ENCODE measurements around the gene SLX4IP. TPM values are rescaled to one million over a fixed set of nuclear protein-coding genes. Genes with fewer than 3 reads are reported as not detected.

The SLX4IP gene
- total and polyA plus RNA-seq, 8 donors, result 1.00 to 4.6 (median 2.6) TPM

DNA sequence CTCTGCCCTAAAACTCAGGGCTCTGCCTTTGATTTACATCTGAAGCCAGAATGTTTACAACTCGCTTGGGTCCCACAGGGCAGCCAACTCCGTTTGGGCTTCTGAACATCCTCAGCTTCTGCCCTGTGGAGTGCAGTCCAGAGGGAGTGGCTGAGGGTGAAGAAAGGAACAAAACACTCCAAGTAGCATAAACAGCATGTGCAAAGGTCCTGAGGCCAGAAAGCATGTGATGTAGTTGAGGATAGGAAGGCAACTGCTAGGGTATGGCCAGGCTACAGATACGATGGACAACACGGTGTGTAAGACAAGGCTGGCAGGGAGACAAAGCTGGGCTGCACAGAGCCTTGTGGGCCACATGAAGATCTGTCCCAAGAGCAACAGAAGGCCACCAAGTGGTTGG lies 226.2 kb downstream of the SLX4IP start:
- no peak for DNase-seq
- Histone ChIP-seq H3K4me3 (no peak overlapping the region), H3K27me3 (no peaks in the 10 kb centered on the region), H3K36me3 (peaks cover 49 to 88% (median 75%) of the 10 kb centered on the region in 4 donors), H3K9me3 (no peaks in the 10 kb centered on the region), H3K27ac (peak overlapping the region in 4 of 5 donors; percentile 49 to 67 (median 61)), H3K4me1 (peaks cover 41 to 90% (median 63%) of the 10 kb centered on the region in 4 donors)
- TF ChIP-seq, protein P1, sequence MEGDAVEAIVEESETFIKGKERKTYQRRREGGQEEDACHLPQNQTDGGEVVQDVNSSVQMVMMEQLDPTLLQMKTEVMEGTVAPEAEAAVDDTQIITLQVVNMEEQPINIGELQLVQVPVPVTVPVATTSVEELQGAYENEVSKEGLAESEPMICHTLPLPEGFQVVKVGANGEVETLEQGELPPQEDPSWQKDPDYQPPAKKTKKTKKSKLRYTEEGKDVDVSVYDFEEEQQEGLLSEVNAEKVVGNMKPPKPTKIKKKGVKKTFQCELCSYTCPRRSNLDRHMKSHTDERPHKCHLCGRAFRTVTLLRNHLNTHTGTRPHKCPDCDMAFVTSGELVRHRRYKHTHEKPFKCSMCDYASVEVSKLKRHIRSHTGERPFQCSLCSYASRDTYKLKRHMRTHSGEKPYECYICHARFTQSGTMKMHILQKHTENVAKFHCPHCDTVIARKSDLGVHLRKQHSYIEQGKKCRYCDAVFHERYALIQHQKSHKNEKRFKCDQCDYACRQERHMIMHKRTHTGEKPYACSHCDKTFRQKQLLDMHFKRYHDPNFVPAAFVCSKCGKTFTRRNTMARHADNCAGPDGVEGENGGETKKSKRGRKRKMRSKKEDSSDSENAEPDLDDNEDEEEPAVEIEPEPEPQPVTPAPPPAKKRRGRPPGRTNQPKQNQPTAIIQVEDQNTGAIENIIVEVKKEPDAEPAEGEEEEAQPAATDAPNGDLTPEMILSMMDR (IDR thresholded peaks at IDR 0.05), result no peak
- TF ChIP-seq POLR2AphosphoS5 (IDR thresholded peaks at IDR 0.05) (no peak), POLR2A (IDR thresholded peaks at IDR 0.05) (no peak), EP300 (IDR thresholded peaks at IDR 0.05) (no peak)
- WGBS, 5 donors, result 76 to 89% (median 78%) methylated on average over 4 of the region's 4 CpGs
- intact Hi-C loops (cut with DNase I; ENCODE audit: low total_unique reads), result no loop called here

DNA sequence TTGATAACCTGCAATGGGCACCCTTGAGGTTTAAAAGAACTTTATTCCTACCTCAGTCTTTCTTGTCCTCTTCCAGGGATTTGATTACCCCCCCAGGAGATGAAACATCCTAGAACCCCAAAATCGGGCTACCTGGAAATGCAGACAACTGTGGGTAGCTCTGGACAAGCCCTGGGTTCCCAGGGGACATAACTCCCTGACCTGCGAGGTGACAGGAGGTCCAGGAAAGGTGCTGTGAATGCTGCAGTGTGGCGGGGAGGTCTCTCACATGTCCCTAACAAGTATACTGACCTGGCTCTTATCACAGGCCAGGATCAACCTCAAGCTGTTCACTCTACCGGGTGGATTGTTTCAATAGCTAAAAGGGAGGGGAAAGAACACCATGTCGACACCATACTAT lies 227.0 kb downstream of the SLX4IP start:
- Histone ChIP-seq H3K4me1 (peaks cover 50 to 91% (median 67%) of the 10 kb centered on the region in 4 donors), H3K27ac (peak overlapping the region in 4 of 5 donors; percentile 28 to 67 (median 62)), H3K9me3 (no peaks in the 10 kb centered on the region), H3K36me3 (peaks cover 49 to 88% (median 77%) of the 10 kb centered on the region in 4 donors), H3K4me3 (no peak overlapping the region), H3K27me3 (no peaks in the 10 kb centered on the region)
- TF ChIP-seq, protein P1 (IDR thresholded peaks at IDR 0.05), result no peak
- TF ChIP-seq POLR2A (IDR thresholded peaks at IDR 0.05) (no peak), POLR2AphosphoS5 (IDR thresholded peaks at IDR 0.05) (no peak), EP300 (IDR thresholded peaks at IDR 0.05) (no peak)
- DNase-seq, result no peak
- intact Hi-C loops (cut with DNase I; ENCODE audit: low total_unique reads), result no loop called here
- WGBS, 5 donors, result 76 to 81% (median 78%) methylated on average over 5 of the region's 5 CpGs

DNA sequence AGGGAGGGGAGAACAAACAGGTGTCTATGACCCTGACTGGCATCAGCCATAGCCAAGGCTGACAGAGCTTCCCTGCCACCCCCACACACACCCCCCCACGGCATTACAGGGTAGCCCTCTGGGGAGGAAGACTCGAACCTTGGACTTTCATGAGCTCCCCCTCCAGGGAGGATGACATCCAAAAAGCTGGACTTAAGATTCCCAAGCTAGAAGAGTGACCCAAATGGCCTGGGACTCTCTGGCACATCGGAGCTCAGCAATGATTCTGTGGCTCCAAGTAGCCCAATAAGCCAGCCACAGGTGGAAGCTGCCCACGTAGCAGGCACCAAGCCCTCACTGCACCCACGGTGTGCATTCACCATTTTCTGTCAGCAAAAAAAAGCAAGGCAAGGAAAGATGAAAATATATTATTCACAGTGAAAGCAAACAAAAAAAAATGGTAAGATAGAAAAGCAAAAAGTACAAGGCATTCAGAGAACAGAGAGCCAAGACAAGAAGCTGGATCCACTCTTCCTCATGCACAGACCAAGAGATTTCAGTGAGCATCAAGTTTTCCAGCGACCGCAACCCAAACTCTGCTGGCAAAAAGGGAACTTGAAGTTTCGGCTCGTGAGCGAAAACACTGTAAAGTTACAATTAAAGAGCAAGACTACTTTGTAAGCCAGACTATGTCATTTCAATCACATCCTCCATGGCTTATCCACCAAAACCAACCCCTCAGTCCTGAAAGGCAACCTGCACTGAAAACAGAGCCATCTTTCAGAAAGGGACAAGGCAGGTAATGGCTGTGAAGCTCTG lies 227.8 kb downstream of the SLX4IP start:
- 72 to 88% (median 80%) methylated on average over 10 of the region's 10 CpGs for WGBS, 5 donors
- TF ChIP-seq POLR2A (IDR thresholded peaks at IDR 0.05) (no peak), POLR2AphosphoS5 (IDR thresholded peaks at IDR 0.05) (no peak), EP300 (IDR thresholded peaks at IDR 0.05) (no peak)
- TF ChIP-seq, protein P1 (IDR thresholded peaks at IDR 0.05), result no peak
- Histone ChIP-seq H3K27me3 (no peaks in the 10 kb centered on the region), H3K4me3 (no peak overlapping the region), H3K36me3 (peaks cover 43 to 88% (median 77%) of the 10 kb centered on the region in 4 donors), H3K4me1 (peaks cover 57 to 94% (median 70%) of the 10 kb centered on the region in 4 donors), H3K27ac (peak overlapping the region in 3 of 5 donors; percentile 28 to 67 (median 67)), H3K9me3 (no peaks in the 10 kb centered on the region)
- no peak for DNase-seq
- intact Hi-C loops (cut with DNase I; ENCODE audit: low total_unique reads), result no loop called here

DNA sequence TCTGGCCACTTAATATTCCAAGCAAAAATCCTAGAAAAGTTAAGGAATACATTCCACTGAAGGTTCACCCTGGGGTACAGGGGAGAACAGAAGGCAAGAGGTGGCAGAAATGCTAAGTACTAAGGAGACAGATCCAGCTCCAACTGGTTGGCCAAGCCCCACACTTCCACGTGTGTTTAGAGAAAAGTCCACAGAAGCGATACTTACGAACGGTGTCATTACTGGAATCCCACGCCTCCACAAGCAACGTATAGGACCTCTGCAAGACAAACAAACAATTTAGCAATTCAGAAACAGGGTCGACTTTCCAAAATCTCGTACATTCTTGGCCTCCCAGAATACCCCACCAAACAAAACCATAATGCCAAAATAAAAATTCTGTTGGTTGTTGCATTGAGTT lies 228.7 kb downstream of the SLX4IP start:
- Histone ChIP-seq H3K4me1 (peaks cover 56 to 94% (median 69%) of the 10 kb centered on the region in 4 donors), H3K9me3 (no peaks in the 10 kb centered on the region), H3K4me3 (no peak overlapping the region), H3K27me3 (no peaks in the 10 kb centered on the region), H3K36me3 (peaks cover 37 to 88% (median 77%) of the 10 kb centered on the region in 4 donors), H3K27ac (peak overlapping the region in 2 of 5 donors; percentile 66 to 67)
- TF ChIP-seq EP300 (IDR thresholded peaks at IDR 0.05) (no peak), POLR2A (IDR thresholded peaks at IDR 0.05) (no peak), POLR2AphosphoS5 (IDR thresholded peaks at IDR 0.05) (no peak)
- TF ChIP-seq, protein P1 (IDR thresholded peaks at IDR 0.05), result no peak
- 66 to 83% (median 80%) methylated on average over 8 of the region's 8 CpGs for WGBS, 5 donors
- no peak for DNase-seq
- intact Hi-C loops (cut with DNase I; ENCODE audit: low total_unique reads), result no loop called here
